Activated CD8-positive, alpha-beta T cell treated with anti-CD3 and anti-CD28 coated beads, Interleukin-2, amount 10 ng/mL, durations not matched to agents 7 days and 5 days (primary cell): ENCODE data around the gene GAS7. TPM values are rescaled to one million over a fixed set of nuclear protein-coding genes. Genes with fewer than 3 reads are reported as not detected.
A peak's percentile ranks its signal among the peaks of the same experiment; 100 is the strongest.

ENCODE experiments used
- ATAC-seq: fragments of 150-1000 bp; cut with Tn5 transposase; one replicate; pipeline ENCODE4 v1.10.0; 2021; ENCODE audit warnings: moderate library complexity
- CTCF ChIA-PET: fragments of 350-600 bp; sonication (Branson Sonifier 250); formaldehyde crosslinking; loops from one replicate; lab custom pipeline; 2021; ENCODE audit warnings: antibody characterized with exemption; lab: Charles Lee
- POLR2A ChIA-PET: fragments of 350-600 bp; sonication (Branson Sonifier 250); formaldehyde crosslinking; loops from one replicate; lab custom pipeline; 2021; ENCODE audit warnings: antibody characterized with exemption; lab: Charles Lee
- DNase-seq: peaks from one replicate; pipeline ENCODE4 v3.0.0-alpha.2; 2020
- H3K27ac Mint-ChIP-seq: one replicate; pipeline ENCODE4 v1.8.0; 2021; ENCODE audit warnings: mild to moderate bottlenecking, mixed read lengths
- H3K27me3 Mint-ChIP-seq: one replicate; pipeline ENCODE4 v1.8.0; 2021; ENCODE audit warnings: low read depth, mixed read lengths
- H3K36me3 Mint-ChIP-seq: one replicate; pipeline ENCODE4 v1.8.0; 2021; ENCODE audit warnings: low read depth, mixed read lengths
- H3K4me1 Mint-ChIP-seq: one replicate; pipeline ENCODE4 v1.8.0; 2021; ENCODE audit warnings: low read depth, mixed read lengths
- H3K4me3 Mint-ChIP-seq: one replicate; pipeline ENCODE4 v1.8.0; 2021; ENCODE audit warnings: mild to moderate bottlenecking, mixed read lengths
- H3K9me3 Mint-ChIP-seq: one replicate; pipeline ENCODE4 v1.8.0; 2022; ENCODE audit warnings: mixed read lengths; ENCODE audit not compliant: insufficient read depth
- total RNA-seq, 2 experiments: library from RNA; stranded (reverse); gene quantifications; one replicate each; pipeline ENCODE4 v1.2.3, GENCODE V29; 2021

GAS7 gene
- total RNA-seq, 2 experiments from 2014 or later: 0.61 to 1.6 TPM

GRCh38 chr17:9969301-9969935 is 229.0 kb downstream of the GAS7 start:
- CTCF ChIA-PET: interaction anchor here (2.4 kb wide), 1 partner anchor 257 kb away, joined by 9 read pairs; no protein-coding TSS in a partner anchor
- Mint-ChIP-seq H3K9me3 (no peaks in the 10 kb centered on the region), H3K4me1 (no peaks in the 10 kb centered on the region), H3K27me3 (no peaks in the 10 kb centered on the region), H3K36me3 (no peaks in the 10 kb centered on the region), H3K27ac (peak overlapping the region; percentile 16), H3K4me3 (no peak overlapping the region)
- DNase-seq: no peak
- POLR2A ChIA-PET: interaction anchor here (0.6 kb wide), 1 partner anchor 102 kb away, joined by 3 read pairs; no protein-coding TSS in a partner anchor
- ATAC-seq: no peak

- H3K4me1 Mint-ChIP-seq: no peaks in the 10 kb centered on the region
- H3K9me3 Mint-ChIP-seq: no peaks in the 10 kb centered on the region
- no peak overlapping the region for H3K27ac Mint-ChIP-seq
- no peaks in the 10 kb centered on the region for H3K36me3 Mint-ChIP-seq
- ChIA-PET POLR2A (no interaction called here), CTCF (interaction anchor here (2.4 kb wide), 1 partner anchor 258 kb away, joined by 9 read pairs; no protein-coding TSS in a partner anchor)
- DNase-seq (no peak), ATAC-seq (no peak)
- H3K27me3 Mint-ChIP-seq: no peaks in the 10 kb centered on the region
- H3K4me3 Mint-ChIP-seq: no peak overlapping the region
These were observed 229.5 kb downstream of the GAS7 start for GRCh38 chr17:9968881-9969280.

GRCh38 chr17:9968008-9968407 is 230.4 kb downstream of the GAS7 start:
- ChIA-PET POLR2A (no interaction called here), CTCF (interaction anchor here (2.4 kb wide), 1 partner anchor 259 kb away, joined by 9 read pairs; no protein-coding TSS in a partner anchor)
- Mint-ChIP-seq H3K36me3 (no peaks in the 10 kb centered on the region), H3K9me3 (no peaks in the 10 kb centered on the region), H3K4me3 (no peak overlapping the region), H3K4me1 (no peaks in the 10 kb centered on the region), H3K27me3 (no peaks in the 10 kb centered on the region), H3K27ac (no peak overlapping the region)
- ATAC-seq (no peak), DNase-seq (no peak)

- CTCF ChIA-PET: interaction anchor here (0.9 kb wide), 1 partner anchor 35 kb away, joined by 3 read pairs; no protein-coding TSS in a partner anchor
- Mint-ChIP-seq H3K4me3 (no peak overlapping the region), H3K4me1 (no peaks in the 10 kb centered on the region), H3K9me3 (no peaks in the 10 kb centered on the region), H3K36me3 (no peaks in the 10 kb centered on the region), H3K27me3 (no peaks in the 10 kb centered on the region), H3K27ac (no peak overlapping the region)
- ATAC-seq: no peak
- POLR2A ChIA-PET: no interaction called here
- peak; percentile 53 for DNase-seq
These were observed 238.9 kb downstream of the GAS7 start for GRCh38 chr17:9959377-9959981.

GRCh38 chr17:9958586-9959281 is 239.7 kb downstream of the GAS7 start:
- no peaks in the 10 kb centered on the region for H3K4me1 Mint-ChIP-seq
- H3K27ac Mint-ChIP-seq: no peak overlapping the region
- no peaks in the 10 kb centered on the region for H3K9me3 Mint-ChIP-seq
- DNase-seq (no peak), ATAC-seq (no peak)
- H3K4me3 Mint-ChIP-seq: no peak overlapping the region
- H3K27me3 Mint-ChIP-seq: no peaks in the 10 kb centered on the region
- no peaks in the 10 kb centered on the region for H3K36me3 Mint-ChIP-seq
- ChIA-PET POLR2A (no interaction called here), CTCF (no interaction called here)

- DNase-seq: no peak
- ATAC-seq: no peak
- H3K9me3 Mint-ChIP-seq: no peaks in the 10 kb centered on the region
- H3K36me3 Mint-ChIP-seq: no peaks in the 10 kb centered on the region
- no peaks in the 10 kb centered on the region for H3K27me3 Mint-ChIP-seq
- ChIA-PET CTCF (no interaction called here), POLR2A (interaction anchor here (0.6 kb wide), 1 partner anchor 350 kb away, joined by 3 read pairs; no protein-coding TSS in a partner anchor)
- H3K27ac Mint-ChIP-seq: no peak overlapping the region
- H3K4me3 Mint-ChIP-seq: no peak overlapping the region
- no peaks in the 10 kb centered on the region for H3K4me1 Mint-ChIP-seq
These were observed 241.2 kb downstream of the GAS7 start for GRCh38 chr17:9957244-9957643.

- Mint-ChIP-seq H3K9me3 (no peaks in the 10 kb centered on the region), H3K4me3 (no peak overlapping the region), H3K27ac (no peak overlapping the region), H3K4me1 (no peaks in the 10 kb centered on the region), H3K36me3 (no peaks in the 10 kb centered on the region), H3K27me3 (no peaks in the 10 kb centered on the region)
- DNase-seq (no peak), ATAC-seq (no peak)
- CTCF ChIA-PET: no interaction called here
- POLR2A ChIA-PET: no interaction called here
These were observed 241.8 kb downstream of the GAS7 start for GRCh38 chr17:9956474-9957131.

- ChIA-PET POLR2A (no interaction called here), CTCF (no interaction called here)
- Mint-ChIP-seq H3K9me3 (no peaks in the 10 kb centered on the region), H3K4me1 (no peaks in the 10 kb centered on the region), H3K27me3 (no peaks in the 10 kb centered on the region), H3K27ac (no peak overlapping the region), H3K36me3 (no peaks in the 10 kb centered on the region), H3K4me3 (no peak overlapping the region)
- no peak for ATAC-seq
- DNase-seq: no peak
These were observed 244.9 kb downstream of the GAS7 start for GRCh38 chr17:9953492-9953891.

- H3K4me3 Mint-ChIP-seq: no peak overlapping the region
- CTCF ChIA-PET: no interaction called here
- ATAC-seq: no peak
These were observed 246.6 kb downstream of the GAS7 start for GRCh38 chr17:9951803-9952202.

GRCh38 chr17:9948928-9949327 is 249.5 kb downstream of the GAS7 start:
- no peak for ATAC-seq
- Mint-ChIP-seq H3K36me3 (no peaks in the 10 kb centered on the region), H3K4me3 (no peak overlapping the region), H3K4me1 (no peaks in the 10 kb centered on the region), H3K27me3 (no peaks in the 10 kb centered on the region), H3K9me3 (no peaks in the 10 kb centered on the region), H3K27ac (no peak overlapping the region)
- ChIA-PET CTCF (no interaction called here), POLR2A (no interaction called here)
- DNase-seq: no peak

More at GRCh38 chr17:9951803-9952202, 246.6 kb downstream of the GAS7 start:
- Mint-ChIP-seq H3K4me1 (no peaks in the 10 kb centered on the region), H3K36me3 (no peaks in the 10 kb centered on the region), H3K27ac (no peak overlapping the region), H3K9me3 (no peaks in the 10 kb centered on the region), H3K27me3 (no peaks in the 10 kb centered on the region)
- no peak for DNase-seq
- POLR2A ChIA-PET: no interaction called here

- Mint-ChIP-seq H3K36me3 (no peaks in the 10 kb centered on the region), H3K4me3 (no peak overlapping the region), H3K27me3 (no peaks in the 10 kb centered on the region), H3K27ac (no peak overlapping the region), H3K4me1 (no peaks in the 10 kb centered on the region), H3K9me3 (no peaks in the 10 kb centered on the region)
- ChIA-PET POLR2A (no interaction called here), CTCF (no interaction called here)
- ATAC-seq: no peak
- no peak for DNase-seq
These were observed 253.7 kb downstream of the GAS7 start for GRCh38 chr17:9944704-9945103.
